GM18502 (cell line): ENCODE results near the gene RPH3AL.
"Not testable (repeated sequence)": the region's sequence is repeated elsewhere in the genome, so short reads cannot be mapped to it uniquely, and the experiment has no call there.

ENCODE experiments used
- ATAC-seq: cut with Tn5 transposase; IDR thresholded peaks from one replicate; pipeline ENCODE4 v1.9.1; 2021; ENCODE audit warnings: mild to moderate bottlenecking; ENCODE audit not compliant: unreplicated experiment, poor library complexity

RPH3AL gene

DNA sequence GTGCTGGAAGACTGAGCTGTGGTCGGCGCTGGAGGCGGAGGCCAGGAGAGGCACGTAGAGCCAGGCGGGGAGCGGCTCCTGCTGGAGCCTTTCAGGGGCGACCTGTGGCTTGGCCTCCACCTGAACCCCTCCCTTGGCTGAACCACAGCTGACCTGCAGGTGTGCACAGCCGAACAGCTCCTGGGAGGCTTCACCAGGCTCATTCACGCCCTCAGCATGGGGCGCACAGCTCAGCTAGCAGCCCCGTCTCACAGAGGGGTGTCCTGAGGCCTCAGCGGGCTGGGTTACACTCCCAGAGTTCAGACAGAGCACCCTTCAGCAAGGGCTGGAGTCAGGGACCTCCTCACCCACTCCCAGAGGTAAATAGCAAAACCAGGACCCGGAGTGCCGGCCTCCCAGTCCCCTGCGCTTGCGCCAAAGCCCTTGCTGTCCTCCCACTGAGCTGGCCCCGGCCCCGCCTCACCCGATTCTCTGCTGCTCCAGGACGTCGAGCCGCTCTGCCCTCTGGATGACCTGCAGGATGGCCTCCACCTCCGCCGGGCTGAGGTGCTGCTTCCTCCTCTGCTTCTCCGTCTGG, 31.7 kb downstream of the RPH3AL start:
- no peak for ATAC-seq

DNA sequence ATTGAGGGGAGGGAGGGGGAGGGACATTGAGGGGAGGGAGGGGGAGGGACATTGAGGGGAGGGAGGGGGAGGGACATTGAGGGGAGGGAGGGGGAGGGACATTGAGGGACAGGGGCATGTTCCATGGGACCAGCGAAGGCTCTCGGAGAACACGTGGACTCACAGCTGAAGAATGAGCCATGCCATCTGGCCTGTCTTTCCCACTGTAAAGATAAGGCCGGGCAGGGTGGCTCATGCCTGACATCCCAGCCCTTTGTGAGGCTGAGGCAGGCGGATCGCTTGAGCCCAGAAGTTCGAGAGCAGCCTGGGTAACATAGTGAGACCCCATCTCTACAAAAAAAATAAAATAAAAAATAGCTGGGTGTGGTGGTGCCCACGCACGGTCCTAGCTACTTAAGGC, 32.5 kb downstream of the RPH3AL start:
- ATAC-seq: no peak

DNA sequence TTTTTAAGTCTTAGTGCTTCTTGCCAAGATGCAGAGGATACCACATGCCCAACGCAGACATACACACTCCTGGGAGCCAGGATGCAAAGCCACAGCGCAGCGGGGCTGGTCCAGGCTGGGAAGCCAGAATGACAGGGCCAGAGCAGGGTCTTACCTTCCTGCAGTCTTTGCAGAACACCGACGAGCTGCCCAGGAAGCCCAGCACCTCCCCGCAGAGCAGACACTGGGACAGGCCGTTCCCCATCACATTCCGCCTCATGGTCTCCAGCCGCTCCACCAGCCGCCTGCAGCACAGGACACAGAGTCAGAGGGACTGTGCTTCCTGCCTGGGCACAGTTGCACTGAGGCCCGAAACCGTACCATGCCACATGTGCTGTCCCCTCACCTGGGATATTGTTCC, 33.3 kb downstream of the RPH3AL start:
- ATAC-seq: no peak

DNA sequence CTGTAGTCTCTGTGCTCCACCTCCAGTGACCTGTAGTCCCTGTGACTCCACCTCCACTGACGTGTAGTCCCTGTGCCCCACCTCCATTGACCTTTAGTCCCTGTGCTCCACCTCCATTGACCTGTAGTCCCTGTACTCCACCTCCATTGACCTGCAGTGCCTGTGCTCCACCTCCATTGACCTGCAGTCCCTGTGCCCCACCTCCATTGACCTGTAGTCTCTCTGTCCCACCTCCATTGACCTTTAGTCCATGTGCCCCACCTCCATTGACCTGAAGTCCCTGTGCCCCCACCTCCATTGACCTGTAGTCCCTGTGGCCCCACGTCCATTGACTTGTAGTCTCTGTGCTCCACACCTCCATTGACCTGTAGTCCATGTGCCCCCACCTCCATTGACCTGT, 35.5 kb downstream of the RPH3AL start:
- not testable (repeated sequence) for ATAC-seq

DNA sequence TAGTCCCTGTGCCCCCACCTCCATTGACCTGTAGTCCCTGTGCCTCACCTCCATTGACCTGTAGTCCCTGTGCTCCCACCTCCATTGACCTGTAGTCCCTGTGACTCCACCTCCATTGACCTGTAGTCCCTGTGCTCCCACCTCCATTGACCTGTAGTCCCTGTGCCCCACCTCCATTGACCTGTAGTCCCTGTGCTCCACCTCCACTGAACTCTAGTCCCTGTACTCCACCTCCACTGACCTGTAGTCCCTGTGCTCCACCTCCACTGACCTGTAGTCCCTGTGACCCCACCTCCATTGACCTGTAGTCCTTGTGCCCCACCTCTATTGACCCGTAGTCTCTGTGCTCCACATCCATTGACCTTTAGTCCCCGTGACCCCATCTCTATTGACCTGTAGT, 37.2 kb downstream of the RPH3AL start:
- not testable (repeated sequence) for ATAC-seq

DNA sequence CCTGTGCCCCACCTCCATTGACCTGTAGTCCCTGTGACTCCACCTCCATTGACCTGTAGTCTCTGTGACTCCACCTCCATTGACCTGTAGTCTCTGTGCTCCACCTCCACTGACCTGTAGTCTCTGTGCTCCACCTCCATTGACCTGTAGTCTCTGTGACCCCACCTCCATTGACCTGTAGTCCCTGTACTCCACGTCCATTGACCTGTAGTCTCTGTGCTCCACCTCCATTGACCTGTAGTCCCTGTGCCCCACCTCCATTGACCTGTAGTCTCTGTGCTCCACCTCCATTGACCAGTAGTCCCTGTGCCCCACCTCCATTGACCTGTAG, 38.0 kb downstream of the RPH3AL start:
- not testable (repeated sequence) for ATAC-seq

DNA sequence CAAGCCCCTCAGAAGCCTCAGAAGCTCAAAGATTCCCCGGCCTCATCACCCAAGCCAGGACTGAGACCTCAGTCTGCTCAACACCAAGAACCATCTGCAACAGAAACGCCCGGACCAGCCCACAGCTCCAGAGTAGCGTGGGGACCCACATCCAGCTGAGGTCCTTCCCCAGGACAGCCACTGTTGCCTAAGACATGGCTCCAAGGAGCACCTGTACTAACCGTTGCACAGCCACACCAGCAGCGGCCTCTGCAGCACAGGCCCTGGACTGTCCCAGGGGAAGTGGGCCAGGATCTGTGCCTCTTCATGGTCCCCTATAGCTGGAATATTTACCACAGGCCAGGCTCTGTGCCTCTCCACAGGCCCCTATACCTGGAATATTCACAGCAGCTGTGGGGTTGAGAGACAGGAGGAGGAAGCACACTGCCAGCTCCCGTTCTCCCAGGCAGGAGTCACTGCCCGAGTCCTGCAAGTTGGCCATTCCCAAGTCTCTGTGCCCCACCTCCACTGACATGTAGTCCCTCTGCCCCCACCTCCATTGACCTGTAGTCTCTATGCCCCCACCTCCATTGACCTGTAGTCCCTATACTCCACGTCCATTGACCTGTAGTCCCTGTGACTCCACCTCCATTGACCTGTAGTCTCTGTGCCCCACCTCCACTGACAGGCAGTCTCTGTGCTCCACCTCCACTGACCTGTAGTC, 38.5 kb downstream of the RPH3AL start:
- no peak for ATAC-seq

DNA sequence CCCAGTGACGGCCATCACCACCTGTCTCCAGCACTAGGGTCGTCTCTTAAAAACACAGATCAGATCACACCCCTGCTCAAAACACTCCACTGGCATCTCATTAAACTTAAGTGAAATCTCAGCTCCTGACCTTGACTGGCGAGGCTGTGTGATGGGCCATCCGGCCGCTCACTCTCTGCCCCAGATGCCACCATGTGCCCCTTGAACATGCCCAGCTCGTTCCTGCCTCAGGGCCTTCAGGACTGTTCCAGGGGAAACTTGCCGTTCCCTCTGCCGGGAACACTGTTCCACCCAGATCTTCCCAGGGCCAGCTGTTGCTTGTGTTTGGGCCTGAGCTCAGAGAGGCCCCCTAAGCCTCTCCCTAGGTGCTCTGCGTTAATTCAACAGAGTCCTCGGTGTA, 39.4 kb downstream of the RPH3AL start:
- ATAC-seq: no peak

DNA sequence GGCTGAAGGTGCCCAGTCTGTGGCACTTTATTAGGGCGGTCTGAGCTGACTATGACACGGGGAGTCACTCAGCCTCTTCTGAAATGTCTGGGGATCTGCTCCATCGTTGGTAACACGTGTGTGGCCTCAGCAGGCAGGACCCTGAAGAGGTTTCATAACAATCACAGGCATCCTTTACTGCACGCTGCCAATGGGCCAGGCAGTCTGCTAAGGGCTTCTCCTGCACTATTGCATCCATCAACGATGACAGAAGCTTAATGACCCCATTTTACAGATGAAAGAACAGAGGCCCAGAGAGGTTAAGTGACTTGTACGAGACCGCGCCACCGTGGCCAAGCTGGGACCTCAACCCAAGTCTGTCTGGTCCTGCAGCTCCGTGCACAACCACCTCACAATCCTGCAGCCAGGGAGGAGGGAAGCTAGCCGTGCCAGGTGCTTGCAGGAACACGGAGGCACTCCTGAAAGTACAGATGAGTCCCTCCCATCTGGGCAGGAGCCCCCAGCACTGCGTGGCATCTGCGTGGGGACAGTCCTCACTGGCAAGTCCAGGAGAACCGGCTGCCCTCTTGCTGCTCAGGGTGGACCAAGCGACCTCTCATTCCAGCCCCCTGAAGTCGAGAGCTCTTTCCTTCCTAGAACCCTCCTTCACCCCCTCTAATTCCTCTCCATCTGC, 40.0 kb downstream of the RPH3AL start:
- ATAC-seq: no peak

DNA sequence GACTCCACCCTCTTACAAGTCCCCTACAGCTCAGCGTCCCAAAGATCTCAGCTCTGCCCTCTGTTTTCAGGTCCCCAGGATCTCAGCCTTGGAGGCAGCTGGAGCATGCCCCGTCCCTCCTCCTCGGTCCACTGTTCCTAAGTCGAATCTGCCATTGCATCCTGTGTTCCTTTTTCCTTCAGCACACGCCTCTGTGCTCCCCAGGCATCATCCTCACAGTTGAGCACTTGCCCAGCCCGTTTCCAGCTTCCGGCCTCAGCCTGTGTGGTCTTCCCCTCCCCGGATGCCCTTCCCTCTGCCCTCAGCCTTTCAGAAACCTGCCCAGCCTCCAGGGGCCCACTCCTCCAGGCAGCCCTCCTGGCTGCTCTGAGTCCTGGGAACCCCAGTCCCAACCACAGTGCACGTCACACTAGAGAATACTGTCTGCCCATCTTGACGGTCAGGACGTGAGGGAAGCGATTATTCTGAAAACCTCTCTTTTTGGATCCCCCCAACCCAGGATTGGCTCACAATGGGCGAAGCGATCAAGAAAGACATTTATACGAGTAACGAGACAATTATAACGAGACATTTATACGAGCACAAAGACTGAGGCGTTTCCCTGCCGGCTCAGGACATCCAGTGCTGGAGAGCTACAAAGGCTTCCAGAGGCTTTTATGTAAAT, 41.4 kb downstream of the RPH3AL start:
- no peak for ATAC-seq

DNA sequence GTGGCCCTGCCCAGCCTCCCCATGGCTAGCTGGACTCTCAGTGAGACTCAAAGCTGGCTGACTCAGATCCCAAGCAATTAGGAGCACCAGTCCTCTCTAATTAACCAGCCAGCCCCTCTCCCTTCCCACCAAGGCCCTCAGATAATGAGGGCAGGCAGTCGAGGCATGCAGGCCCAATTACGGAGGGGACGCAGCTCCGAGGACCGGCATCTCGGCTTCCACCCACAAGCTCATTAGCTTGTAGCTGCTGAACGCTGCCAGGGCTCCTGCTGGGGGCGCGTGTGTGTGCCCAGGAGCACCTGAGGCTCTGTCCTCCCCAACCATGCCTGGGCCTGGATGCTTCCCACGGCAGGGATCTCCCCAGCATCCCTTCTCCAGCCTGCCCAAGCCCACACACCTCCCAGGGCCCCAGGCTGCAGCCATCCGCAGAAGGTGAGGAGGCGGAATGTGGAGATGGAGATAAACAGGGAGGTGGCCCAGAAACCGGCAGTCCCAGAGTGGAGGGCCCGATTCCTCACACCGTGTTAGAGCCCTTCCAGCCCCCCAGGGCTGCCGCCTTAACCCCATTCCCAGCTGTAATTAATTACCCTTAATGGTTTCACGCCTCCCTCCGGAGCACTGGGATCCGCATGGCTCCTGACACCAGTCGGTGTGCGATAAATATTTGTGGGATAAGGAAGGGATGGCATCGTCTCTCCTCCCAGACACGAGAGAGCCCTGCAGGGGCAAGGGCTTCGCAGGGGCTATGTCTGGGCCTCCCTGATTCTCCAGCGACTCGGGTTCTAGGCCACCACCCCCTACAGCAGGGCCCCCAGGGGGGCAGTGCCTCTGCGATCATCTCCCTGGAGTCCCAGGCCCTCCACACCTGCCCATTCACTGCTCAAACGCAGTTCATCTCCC, 42.2 kb downstream of the RPH3AL start:
- no peak for ATAC-seq

DNA sequence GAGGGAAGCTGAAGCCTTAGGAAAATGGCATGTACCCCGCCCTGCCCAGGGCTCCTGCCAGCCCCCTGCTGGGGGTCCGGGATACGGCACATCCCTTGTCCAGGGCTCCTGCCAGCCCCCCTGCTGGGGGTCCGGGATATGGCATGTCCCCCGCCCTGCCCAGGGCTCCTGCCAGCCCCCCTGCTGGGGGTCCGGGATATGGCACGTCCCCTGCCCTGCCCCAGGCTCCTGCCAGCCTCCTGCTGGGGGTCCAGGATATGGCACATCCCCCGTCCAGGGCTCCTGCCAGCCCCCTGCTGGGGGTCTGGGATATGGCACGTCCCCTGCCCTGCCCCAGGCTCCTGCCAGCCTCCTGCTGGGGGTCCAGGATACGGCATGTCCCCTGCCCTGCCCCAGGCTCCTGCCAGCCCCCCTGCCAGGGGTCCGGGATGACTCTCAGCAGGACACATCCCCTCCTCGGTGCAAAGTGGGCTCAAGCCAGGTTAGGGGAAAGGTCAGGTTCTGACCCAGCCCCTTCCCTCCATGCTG, 43.2 kb downstream of the RPH3AL start:
- no peak for ATAC-seq

DNA sequence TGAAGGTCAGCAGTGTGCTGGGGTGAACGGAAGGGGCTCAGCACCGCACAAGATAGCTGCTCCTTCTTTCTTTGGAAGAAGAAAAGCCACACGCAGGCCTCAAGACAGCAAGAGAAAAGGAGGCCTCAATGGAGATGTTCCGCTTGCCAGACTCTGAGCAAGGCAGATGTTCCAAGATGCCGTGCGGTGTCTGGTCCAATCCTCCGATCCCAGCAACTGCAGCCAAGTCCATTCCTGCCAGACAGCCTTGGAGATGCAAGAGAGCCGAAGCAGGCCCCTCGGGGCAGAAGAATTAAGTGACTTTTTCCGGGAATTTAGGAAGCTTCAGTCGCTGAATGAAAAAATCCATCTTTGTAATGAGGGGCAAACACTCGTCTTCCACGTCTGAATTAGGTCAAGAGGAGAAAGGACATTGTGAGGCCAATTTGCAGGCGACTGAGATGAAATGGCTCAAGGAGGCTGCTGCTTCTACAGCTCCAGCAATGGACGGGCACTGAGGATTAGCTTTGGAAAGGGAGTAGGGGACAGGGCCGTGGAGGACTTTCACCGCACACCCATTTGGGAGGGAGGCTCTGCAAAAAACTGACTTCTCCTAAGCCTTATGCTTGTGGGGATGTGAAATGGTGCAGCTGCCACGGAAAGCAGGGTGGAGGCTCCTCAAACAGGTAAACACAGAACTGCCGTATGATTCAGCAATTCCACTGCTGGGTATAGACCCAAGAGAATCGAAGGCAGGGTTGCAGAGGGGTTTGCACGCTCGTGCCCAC, 44.7 kb downstream of the RPH3AL start:
- no peak for ATAC-seq

DNA sequence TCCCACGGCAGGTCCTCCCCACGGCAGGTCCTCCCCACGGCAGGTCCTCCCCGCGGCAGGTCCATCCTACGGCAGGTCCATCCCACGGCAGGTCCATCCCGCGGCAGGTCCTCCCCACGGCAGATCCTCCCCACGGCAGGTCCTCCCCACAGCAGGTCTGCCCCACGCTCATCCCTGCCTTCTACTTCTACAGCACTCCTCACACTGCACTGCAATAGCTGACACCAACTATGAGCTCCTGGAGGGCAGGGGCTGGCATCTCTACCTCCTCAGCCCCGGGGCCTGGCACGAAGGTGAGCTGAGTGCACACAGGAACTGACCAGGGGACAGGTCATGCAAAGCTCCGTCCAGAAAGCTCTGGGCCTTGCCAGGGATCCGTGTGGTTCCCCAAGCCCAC, 45.3 kb downstream of the RPH3AL start:
- no peak for ATAC-seq

DNA sequence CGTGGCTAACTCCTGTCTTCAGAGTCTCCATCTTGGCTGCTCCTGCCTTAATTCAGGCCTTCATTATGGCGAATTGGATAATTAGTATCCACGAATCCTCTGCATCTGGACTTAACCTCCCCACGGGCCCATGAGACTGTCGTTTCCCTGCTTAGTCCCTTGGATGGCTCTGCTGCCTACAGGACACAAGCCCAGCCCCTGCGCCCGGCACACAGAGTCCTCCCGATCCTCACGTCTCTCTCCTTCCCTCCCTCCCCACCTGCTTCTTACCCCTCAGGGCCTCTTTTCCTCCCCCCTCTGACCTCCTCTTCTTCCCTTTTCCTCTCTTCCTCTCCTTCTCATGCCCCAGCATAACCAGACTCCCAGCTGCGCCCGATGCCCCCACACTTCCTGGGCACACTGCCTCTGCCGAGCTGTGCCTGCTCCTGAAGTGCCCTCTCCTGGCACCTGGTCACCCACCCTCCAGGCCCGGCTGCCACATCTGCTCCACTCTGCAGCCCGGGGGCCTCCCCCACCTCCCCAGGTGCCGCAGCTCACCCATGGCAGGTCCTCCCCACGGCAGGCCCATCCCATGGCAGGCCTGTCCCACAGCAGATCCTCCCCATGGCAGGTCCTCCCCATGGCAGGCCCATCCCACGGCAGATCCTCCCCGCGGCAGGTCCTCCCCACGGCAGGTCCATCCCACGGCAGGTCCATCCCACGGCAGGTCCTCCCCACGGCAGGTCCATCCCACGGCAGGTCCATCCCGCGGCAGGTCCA, 45.9 kb downstream of the RPH3AL start:
- no peak for ATAC-seq

DNA sequence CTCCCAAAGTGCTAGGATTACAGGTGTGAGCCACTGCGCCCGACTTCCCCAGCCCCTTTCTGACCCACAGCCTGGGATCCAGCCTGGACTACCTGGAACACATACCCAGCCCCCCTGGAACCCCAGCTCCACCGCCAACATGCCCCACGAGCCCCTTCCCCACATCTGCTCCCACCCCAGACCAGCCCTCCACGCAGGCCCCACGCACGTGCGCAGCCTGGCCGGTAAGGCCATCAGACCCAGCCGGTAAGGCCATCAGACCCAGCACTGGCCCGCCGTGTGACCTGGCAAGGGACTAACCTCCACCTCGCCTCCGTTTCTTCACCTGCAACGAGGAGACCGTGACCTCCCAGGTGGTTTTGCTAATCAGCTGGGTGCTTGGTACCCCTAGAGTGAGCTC, 46.5 kb downstream of the RPH3AL start:
- ATAC-seq: no peak

DNA sequence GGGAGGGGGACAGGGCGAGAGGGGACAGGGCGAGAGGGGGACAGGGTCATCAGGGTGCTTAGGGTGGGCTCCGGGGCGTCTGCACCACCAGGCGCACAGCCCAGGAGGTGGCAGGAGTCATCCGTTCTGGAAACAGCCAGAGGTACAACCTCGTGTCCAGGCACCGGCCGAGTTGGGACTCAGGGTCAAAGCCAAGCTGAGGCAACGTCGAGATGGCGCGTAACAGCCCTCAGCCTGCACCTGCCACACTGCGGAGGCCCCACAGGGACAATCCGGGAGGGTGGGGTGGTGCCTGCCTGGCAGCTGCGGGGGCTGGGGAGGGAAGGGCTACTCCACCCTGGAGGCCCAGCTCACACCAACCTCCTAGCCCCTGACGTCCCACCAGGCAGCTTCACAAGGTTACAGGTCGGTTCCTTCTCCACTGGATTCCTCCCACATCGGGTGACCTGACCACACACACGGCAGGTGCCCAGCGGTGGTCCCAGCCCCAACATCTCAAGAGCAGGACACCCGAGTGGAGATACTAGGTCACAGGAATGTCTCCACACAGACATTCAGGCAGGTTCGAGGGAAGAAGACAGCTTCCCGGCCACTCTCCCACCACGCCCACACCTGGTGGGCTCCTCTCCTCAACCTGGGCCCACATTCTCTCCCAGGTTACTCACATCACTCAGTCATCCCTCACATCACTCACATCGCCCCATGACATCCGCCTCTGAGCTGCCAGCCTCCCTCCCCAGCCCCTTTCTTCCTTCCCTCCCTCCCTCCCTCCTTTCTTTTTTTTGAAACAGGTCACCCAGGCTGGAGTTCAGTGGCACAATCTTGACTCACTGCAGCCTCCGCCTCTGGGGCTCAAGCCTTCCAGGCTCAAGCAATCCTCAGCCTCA, 47.3 kb downstream of the RPH3AL start:
- ATAC-seq: no peak

DNA sequence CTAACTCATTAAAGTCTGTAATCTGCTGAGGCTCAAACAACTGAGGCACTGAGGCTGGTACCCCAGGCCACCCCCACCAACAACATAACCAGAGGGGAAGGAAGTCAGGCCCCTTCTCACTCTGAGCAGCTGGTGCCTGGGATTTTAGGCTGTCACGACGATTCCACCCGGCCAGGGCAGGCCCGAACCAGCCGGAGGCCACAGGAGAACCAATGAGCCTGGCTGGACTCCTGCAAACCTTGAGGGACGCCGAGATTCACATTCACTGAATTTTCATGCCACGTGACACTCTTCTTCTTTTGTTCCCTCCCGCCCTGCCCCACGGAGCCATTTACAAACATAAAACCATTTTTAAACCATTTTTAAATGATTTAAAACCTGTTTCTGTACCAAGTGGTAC, 48.1 kb downstream of the RPH3AL start:
- ATAC-seq: no peak
